Spleen (tissue), 7 donors: ENCODE results near the gene DMRTC1.
"Not testable (repeated sequence)": the region's sequence is repeated elsewhere in the genome, so short reads cannot be mapped to it uniquely, and the experiment has no call there.

ENCODE experiments used
- POLR2A ChIP-seq, 3 donors: fragments of 450-650 bp; IDR thresholded peaks; one replicate each; pipeline ENCODE4 v1.5.1; 2017; ENCODE audit warnings: antibody characterized with exemption in 3 of 3, mild to moderate bottlenecking in 1 of 3
- TF ChIP-seq, protein P1 (sequence below), 11 experiments: fragments of 200-600 bp in 7 of 11; fragments of 450-650 bp in 4 of 11; sonication (generic) in 4 of 11; IDR thresholded peaks in 8 of 11; conservative IDR thresholded peaks in 3 of 11; 1 replicate in 7 of 11; 2 replicates in 4 of 11; pipeline versions ENCODE4 v1.4.0 to v1.8.0; 2016 to 2021; ENCODE audit warnings: antibody characterized with exemption in 11 of 11, inconsistent platforms in 4 of 11, mild to moderate bottlenecking in 1 of 11
- donor health status: DM: no; HTN: no; CAD: no; lungs with moderate emphysema.
- donor health status: DM: no; HTN: no; CAD: no.
- donor health status: DM: no; HTN: no; CAD: no.

DNA sequence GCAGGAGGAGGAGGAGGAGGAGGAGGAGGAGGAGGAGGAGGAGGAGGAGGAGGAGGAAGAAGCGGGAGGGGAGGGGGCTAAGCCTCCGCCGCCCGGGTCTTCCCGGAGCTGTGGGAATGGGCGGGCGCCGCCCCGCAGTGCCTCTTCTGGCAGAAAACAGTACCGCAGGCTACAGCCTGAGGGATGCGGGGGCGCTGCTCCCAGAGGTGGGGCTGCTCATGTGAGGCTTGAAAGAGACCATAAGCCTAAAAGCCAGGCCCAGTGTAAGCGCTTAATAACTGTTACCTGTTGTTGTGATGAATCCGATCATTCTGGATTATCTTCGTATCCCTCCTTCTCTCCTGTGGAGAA lies at the start of gene DMRTC1:
- TF ChIP-seq, protein P1, sequence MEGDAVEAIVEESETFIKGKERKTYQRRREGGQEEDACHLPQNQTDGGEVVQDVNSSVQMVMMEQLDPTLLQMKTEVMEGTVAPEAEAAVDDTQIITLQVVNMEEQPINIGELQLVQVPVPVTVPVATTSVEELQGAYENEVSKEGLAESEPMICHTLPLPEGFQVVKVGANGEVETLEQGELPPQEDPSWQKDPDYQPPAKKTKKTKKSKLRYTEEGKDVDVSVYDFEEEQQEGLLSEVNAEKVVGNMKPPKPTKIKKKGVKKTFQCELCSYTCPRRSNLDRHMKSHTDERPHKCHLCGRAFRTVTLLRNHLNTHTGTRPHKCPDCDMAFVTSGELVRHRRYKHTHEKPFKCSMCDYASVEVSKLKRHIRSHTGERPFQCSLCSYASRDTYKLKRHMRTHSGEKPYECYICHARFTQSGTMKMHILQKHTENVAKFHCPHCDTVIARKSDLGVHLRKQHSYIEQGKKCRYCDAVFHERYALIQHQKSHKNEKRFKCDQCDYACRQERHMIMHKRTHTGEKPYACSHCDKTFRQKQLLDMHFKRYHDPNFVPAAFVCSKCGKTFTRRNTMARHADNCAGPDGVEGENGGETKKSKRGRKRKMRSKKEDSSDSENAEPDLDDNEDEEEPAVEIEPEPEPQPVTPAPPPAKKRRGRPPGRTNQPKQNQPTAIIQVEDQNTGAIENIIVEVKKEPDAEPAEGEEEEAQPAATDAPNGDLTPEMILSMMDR (IDR thresholded peaks at IDR 0.05 in 8 of 11, conservative IDR thresholded peaks at IDR 0.05 in 3 of 11) = not testable (repeated sequence)
- not testable (repeated sequence) for TF ChIP-seq POLR2A (IDR thresholded peaks at IDR 0.05)
